Nephron (organoid): ENCODE results near the gene QDPR.

Experiments used
- H3K27ac Mint-ChIP-seq, 3 experiments: 2 replicates each; pipeline ENCODE4 v1.8.0; 2020; ENCODE audit warnings: mixed read lengths in 3 of 3, mild to moderate bottlenecking in 2 of 3, moderate library complexity in 1 of 3
- H3K27me3 Mint-ChIP-seq: 2 replicates; pipeline ENCODE4 v1.8.0; 2021; ENCODE audit warnings: low read depth, mild to moderate bottlenecking, moderate library complexity, mixed read lengths
- H3K36me3 Mint-ChIP-seq: 2 replicates; pipeline ENCODE4 v1.8.0; 2020; ENCODE audit warnings: low read depth, mixed read lengths
- H3K4me1 Mint-ChIP-seq: 2 replicates; pipeline ENCODE4 v1.8.0; 2020; ENCODE audit warnings: mixed read lengths
- H3K4me3 Mint-ChIP-seq, 3 experiments: 2 replicates each; pipeline ENCODE4 v1.8.0; 2020; ENCODE audit warnings: mild to moderate bottlenecking in 3 of 3, mixed read lengths in 3 of 3, moderate library complexity in 2 of 3
- H3K9me3 Mint-ChIP-seq: 2 replicates; pipeline ENCODE4 v1.8.0; 2020; ENCODE audit warnings: mixed read lengths
- CTCF ChIP-seq, 3 experiments: fragments of 200-600 bp; sonication (generic); IDR thresholded peaks; one replicate each; pipeline ENCODE4 v1.5.0; 2021; ENCODE audit warnings: antibody characterized with exemption in 3 of 3; ENCODE audit not compliant: unreplicated experiment in 3 of 3

Gene QDPR

GRCh38 chr4:17523662-17524061, 11.8 kb upstream of the QDPR start:
- Mint-ChIP-seq H3K27me3 (peaks cover 19% of the 10 kb centered on the region), H3K36me3 (no peaks in the 10 kb centered on the region), H3K27ac (no peak overlapping the region), H3K9me3 (no peaks in the 10 kb centered on the region), H3K4me1 (no peaks in the 10 kb centered on the region), H3K4me3 (no peak overlapping the region)
- TF ChIP-seq CTCF (IDR thresholded peaks at IDR 0.05; ENCODE audit: unreplicated experiment in 3 of 3), result no peak

GRCh38 chr4:17521595-17521994, 9.7 kb upstream of the QDPR start:
- Mint-ChIP-seq H3K4me3 (no peak overlapping the region), H3K4me1 (no peaks in the 10 kb centered on the region), H3K36me3 (no peaks in the 10 kb centered on the region), H3K27me3 (peaks cover 23% of the 10 kb centered on the region), H3K27ac (no peak overlapping the region), H3K9me3 (no peaks in the 10 kb centered on the region)
- no peak for TF ChIP-seq CTCF (IDR thresholded peaks at IDR 0.05; ENCODE audit: unreplicated experiment in 3 of 3)

GRCh38 chr4:17517664-17518063, 5.8 kb upstream of the QDPR start:
- no peak for TF ChIP-seq CTCF (IDR thresholded peaks at IDR 0.05; ENCODE audit: unreplicated experiment in 3 of 3)

GRCh38 chr4:17516980-17517379, 5.1 kb upstream of the QDPR start:
- Mint-ChIP-seq H3K9me3 (no peaks in the 10 kb centered on the region), H3K4me3 (no peak overlapping the region), H3K36me3 (no peaks in the 10 kb centered on the region), H3K4me1 (peaks cover 8% of the 10 kb centered on the region), H3K27me3 (peaks cover 32% of the 10 kb centered on the region), H3K27ac (peak overlapping the region in 1 of 3 experiments; percentile 16)
- no peak for TF ChIP-seq CTCF (IDR thresholded peaks at IDR 0.05; ENCODE audit: unreplicated experiment in 3 of 3)

More at GRCh38 chr4:17517664-17518063, 5.8 kb upstream of the QDPR start:
- peaks cover 32% of the 10 kb centered on the region for H3K27me3 Mint-ChIP-seq
- H3K4me3 Mint-ChIP-seq, result no peak overlapping the region
- H3K4me1 Mint-ChIP-seq, result peaks cover 3% of the 10 kb centered on the region
- no peaks in the 10 kb centered on the region for H3K9me3 Mint-ChIP-seq
- H3K27ac Mint-ChIP-seq, result no peak overlapping the region
- no peaks in the 10 kb centered on the region for H3K36me3 Mint-ChIP-seq

- H3K4me3 Mint-ChIP-seq, result peak overlapping the region in 1 of 3 experiments; percentile 26
- peaks cover 26% of the 10 kb centered on the region for H3K27me3 Mint-ChIP-seq
- H3K9me3 Mint-ChIP-seq, result no peaks in the 10 kb centered on the region
- TF ChIP-seq CTCF (IDR thresholded peaks at IDR 0.05; ENCODE audit: unreplicated experiment in 3 of 3), result no peak
- peak overlapping the region in 1 of 3 experiments; percentile 80 for H3K27ac Mint-ChIP-seq
- no peaks in the 10 kb centered on the region for H3K36me3 Mint-ChIP-seq
- H3K4me1 Mint-ChIP-seq, result peaks cover 16% of the 10 kb centered on the region
Measured at GRCh38 chr4:17515445-17516407, 3.8 kb upstream of the QDPR start.
